ENCODE data around the gene SLC8A1. TPM values are rescaled to one million over a fixed set of nuclear protein-coding genes. Genes with fewer than 3 reads are reported as not detected.

Gene SLC8A1
- total and polyA plus RNA-seq, 2 experiments from 2014 or later, result 103 to 682 TPM

GRCh38 chr2:40226637-40227036 is 225.3 kb downstream of the SLC8A1 start:
- TF ChIP-seq, protein P1, sequence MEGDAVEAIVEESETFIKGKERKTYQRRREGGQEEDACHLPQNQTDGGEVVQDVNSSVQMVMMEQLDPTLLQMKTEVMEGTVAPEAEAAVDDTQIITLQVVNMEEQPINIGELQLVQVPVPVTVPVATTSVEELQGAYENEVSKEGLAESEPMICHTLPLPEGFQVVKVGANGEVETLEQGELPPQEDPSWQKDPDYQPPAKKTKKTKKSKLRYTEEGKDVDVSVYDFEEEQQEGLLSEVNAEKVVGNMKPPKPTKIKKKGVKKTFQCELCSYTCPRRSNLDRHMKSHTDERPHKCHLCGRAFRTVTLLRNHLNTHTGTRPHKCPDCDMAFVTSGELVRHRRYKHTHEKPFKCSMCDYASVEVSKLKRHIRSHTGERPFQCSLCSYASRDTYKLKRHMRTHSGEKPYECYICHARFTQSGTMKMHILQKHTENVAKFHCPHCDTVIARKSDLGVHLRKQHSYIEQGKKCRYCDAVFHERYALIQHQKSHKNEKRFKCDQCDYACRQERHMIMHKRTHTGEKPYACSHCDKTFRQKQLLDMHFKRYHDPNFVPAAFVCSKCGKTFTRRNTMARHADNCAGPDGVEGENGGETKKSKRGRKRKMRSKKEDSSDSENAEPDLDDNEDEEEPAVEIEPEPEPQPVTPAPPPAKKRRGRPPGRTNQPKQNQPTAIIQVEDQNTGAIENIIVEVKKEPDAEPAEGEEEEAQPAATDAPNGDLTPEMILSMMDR (IDR thresholded peaks at IDR 0.05; ENCODE audit: low read depth, low read length), result no peak
- Histone ChIP-seq H3K36me3 (peaks cover 3% of the 10 kb centered on the region), H3K27me3 (no peaks in the 10 kb centered on the region), H3K27ac (peak overlapping the region; percentile 36), H3K4me3 (no peak overlapping the region), H3K9me3 (ENCODE audit: low read depth) (no peaks in the 10 kb centered on the region), H3K4me1 (ENCODE audit: low read depth) (peaks cover 20% of the 10 kb centered on the region)
- no peak for DNase-seq (ENCODE audit: low read depth in 1 of 2, low spot score in 1 of 2)

- no peak for DNase-seq (ENCODE audit: low read depth in 1 of 2, low spot score in 1 of 2)
- Histone ChIP-seq H3K4me3 (no peak overlapping the region), H3K9me3 (ENCODE audit: low read depth) (no peaks in the 10 kb centered on the region), H3K27ac (peak overlapping the region; percentile 36), H3K27me3 (no peaks in the 10 kb centered on the region), H3K4me1 (ENCODE audit: low read depth) (peaks cover 20% of the 10 kb centered on the region), H3K36me3 (peaks cover 3% of the 10 kb centered on the region)
- TF ChIP-seq, protein P1 (IDR thresholded peaks at IDR 0.05; ENCODE audit: low read depth, low read length), result no peak
These were observed 226.2 kb downstream of the SLC8A1 start for GRCh38 chr2:40225670-40226210.

- Histone ChIP-seq H3K27me3 (no peaks in the 10 kb centered on the region), H3K36me3 (peaks cover 3% of the 10 kb centered on the region), H3K27ac (peak overlapping the region; percentile 8), H3K4me1 (ENCODE audit: low read depth) (peaks cover 35% of the 10 kb centered on the region), H3K9me3 (ENCODE audit: low read depth) (no peaks in the 10 kb centered on the region), H3K4me3 (no peak overlapping the region)
- TF ChIP-seq, protein P1 (IDR thresholded peaks at IDR 0.05; ENCODE audit: low read depth, low read length), result no peak
- DNase-seq (ENCODE audit: low read depth in 1 of 2, low spot score in 1 of 2), result no peak
These were observed 227.6 kb downstream of the SLC8A1 start for GRCh38 chr2:40224318-40224717.

DNA sequence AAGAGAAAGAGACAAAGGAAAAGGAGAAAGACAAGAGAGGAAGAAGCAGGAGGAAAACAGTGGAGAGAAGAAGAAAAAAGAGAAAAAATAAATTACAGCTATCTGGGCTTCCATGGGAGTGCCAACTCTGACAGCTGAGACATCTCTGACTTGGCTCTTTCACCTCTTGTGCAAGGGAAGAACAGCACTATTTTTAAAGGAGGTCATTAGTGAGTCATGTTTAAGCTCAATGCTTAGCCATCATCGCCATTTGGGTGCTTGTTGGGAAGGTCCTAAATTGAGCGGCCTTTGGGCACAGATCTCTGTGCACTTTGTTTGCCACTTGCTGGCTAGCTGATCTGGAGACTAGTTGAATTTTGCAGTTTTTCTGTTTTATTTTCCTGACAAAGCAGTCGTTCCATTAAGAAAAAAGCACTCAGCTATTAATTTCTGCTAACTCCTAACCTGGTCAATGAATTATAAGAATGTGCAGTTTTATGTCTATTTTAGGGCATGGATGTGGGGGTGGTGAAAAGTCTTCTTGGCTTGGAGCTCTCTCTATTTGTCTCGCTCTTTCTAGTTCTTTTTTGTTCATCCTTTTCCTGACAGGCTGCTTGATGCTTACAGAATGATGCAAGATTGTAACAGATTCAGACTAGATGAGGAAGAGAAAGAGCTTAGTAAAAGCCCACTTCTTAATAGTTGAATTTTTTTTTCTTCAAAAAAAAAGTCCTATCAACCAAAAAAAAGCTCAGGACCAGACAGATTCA is 231.5 kb downstream of the SLC8A1 start:
- Histone ChIP-seq H3K4me1 (ENCODE audit: low read depth) (peaks cover 25% of the 10 kb centered on the region), H3K4me3 (no peak overlapping the region), H3K27ac (peak overlapping the region; percentile 66), H3K27me3 (no peaks in the 10 kb centered on the region), H3K36me3 (peaks cover 3% of the 10 kb centered on the region), H3K9me3 (ENCODE audit: low read depth) (peaks cover 3% of the 10 kb centered on the region)
- peak; percentile 34 to 81 for DNase-seq (ENCODE audit: low read depth in 1 of 2, low spot score in 1 of 2)
- TF ChIP-seq, protein P1 (IDR thresholded peaks at IDR 0.05; ENCODE audit: low read depth, low read length), result no peak

DNA sequence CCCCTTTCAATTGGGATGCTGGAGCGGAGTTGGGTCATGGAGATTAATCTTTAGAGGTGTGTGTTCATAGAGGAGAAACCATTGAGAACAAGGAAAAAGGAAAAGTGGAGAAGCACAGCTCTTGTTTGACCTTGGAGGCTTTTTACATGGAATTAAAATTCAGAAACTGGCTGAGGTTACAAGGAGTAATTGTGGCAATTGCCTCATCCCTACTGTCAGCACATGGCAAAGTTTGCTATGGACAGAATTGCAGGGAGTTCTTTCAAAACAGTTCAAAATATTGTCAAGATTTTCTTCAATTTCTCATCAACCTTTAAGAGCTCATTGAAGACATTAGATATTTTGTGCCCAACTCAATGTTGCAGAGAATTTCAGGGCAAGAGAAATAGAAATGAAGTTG is 232.7 kb downstream of the SLC8A1 start:
- no peak overlapping the region for H3K4me3 ChIP-seq
- H3K27ac ChIP-seq, result peak overlapping the region; percentile 44
- no peaks in the 10 kb centered on the region for H3K27me3 ChIP-seq
- H3K9me3 ChIP-seq (ENCODE audit: low read depth), result peaks cover 3% of the 10 kb centered on the region
- peaks cover 3% of the 10 kb centered on the region for H3K36me3 ChIP-seq
- peak in 1 of 2 donors; percentile 20 for DNase-seq (ENCODE audit: low read depth in 1 of 2, low spot score in 1 of 2)
- TF ChIP-seq, protein P1 (IDR thresholded peaks at IDR 0.05; ENCODE audit: low read depth, low read length), result no peak
- H3K4me1 ChIP-seq (ENCODE audit: low read depth), result peaks cover 24% of the 10 kb centered on the region
